ENCODE data around the gene GJD4. TPM values are rescaled to one million over a fixed set of nuclear protein-coding genes. Genes with fewer than 3 reads are reported as not detected.

Gene GJD4
- not detected in 2 replicates for total RNA-seq (2014; rRNA removed; shearing (Covaris generic))

DNA sequence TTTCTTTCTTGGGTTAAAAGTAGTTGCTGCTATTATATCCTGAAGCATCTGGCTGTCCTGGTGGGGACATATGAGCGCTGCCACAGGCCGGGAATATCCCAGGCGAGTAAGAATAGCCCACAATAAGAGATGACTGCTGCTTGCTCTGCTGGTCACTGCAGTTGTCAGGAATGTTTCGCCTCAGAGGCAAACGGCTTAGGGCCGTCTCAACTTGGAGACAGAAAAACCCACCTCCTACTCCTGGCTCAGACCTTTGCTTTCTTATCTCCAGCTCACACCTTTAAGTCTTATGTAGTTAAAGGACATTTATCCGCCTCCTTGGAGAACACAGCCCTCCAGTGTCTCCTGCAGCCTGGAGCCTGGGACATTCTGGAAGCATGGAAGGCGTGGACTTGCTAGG, at the start of gene GJD4:
TSS of gene GJD4 (plus strand) at position 151 of the 400 bp plus-strand sequence. CDS start at position 378, 227 bp downstream.
- no peak for DNase-seq (ENCODE audit: low spot score)

DNA sequence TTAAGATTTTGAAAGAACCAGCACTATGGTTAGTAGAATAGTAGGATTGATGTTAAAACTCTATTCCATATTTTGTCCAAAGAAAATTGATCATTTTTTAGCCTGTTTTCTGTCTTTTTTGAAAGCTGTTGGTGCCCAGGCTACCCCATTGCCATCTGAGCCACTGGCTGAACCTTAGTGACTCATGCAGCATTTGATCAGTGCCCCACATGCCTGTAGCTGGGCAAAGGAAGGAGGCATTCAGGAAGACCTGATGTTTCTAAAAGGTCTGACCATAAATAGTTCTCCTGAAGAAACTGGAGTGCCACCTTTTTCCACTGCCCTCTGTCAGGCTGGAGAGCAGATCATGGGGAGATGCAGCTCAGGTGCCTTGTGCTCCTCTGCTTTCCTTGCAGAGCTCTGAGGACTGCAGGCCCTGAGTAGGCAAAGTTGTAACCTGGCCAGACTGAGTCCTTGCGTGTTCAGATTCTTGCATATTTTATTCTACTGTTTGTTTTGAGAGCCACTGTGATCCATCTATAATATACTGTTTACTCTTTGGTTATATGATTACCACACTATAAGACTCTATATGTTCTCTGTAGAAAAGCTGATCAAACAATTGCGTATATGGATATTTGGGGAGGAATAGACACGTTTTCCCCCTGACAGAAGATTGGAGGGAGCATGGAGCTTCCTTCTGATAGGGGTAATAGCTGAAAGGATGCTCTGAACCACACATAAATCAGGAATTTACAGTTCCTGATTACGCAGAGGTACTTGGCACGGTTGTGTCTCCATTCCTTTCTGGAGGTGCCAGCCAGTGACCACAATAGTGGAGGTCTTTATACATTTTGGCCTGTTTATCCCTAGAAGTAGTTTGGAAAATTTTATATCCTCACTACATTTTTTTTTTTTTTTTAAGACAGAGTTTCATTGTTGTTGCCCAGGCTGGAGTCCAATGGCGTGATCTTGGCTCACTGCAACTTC, 48.9 kb upstream of the GJD4 start:
- DNase-seq (ENCODE audit: low spot score) = no peak

DNA sequence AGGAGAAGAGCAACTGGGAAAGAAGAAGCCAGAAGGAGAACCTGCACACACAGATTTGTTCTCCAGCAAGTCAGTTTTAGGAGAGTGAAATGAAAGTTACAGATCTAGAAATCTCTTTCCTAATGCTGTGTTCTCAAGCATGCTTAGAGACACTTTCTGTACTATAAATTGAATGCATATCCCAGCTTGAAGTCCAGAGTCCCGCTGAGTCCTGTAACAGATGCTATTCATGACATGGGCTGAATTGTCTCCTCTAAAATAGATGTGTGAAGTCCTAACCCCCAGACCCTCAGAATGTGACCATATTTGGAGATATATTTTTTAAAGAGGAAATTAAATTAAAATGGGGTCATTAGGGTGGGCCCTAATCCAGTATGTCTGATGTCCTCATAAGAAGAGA, 46.9 kb upstream of the GJD4 start:
- no peak for DNase-seq (ENCODE audit: low spot score)

DNA sequence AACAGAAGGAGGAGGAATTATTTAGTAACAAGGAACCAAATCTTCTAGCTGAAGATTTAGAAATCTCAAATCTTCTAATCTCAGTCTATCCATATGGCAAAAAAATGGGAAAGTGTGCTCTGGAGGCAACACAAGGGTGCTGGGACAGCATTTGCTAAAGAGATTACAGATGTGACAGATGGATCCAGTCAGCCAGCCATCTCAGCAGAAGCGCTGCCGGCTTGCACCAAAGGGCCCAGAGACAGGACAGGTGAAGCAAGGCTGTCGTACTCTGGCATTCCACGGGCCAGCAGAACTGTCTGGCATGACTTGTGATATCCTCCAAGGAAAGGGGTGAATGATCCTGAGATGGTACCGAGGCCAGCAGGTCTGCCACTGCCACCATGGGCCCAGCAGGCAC, 45.7 kb upstream of the GJD4 start:
- DNase-seq (ENCODE audit: low spot score) = no peak

DNA sequence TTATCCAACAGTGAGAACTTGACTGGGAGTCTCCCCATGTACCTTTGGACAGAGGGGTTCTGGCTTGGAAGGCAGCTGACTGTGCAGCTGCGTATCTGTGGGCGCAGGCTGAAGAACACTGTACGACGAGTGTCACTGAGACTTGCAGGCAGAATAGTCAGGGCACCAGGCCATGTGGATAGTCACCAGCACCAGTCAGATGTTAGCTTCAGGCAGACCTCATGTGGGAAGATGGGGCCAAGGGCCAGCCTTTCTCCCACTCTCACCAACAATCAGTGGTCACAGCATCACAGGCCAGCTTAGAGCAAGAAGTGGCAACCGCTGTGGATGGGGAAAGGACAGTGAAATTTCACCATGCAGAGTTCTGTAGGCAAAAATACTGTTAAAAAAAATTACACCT, 43.4 kb upstream of the GJD4 start:
- DNase-seq (ENCODE audit: low spot score) = no peak

DNA sequence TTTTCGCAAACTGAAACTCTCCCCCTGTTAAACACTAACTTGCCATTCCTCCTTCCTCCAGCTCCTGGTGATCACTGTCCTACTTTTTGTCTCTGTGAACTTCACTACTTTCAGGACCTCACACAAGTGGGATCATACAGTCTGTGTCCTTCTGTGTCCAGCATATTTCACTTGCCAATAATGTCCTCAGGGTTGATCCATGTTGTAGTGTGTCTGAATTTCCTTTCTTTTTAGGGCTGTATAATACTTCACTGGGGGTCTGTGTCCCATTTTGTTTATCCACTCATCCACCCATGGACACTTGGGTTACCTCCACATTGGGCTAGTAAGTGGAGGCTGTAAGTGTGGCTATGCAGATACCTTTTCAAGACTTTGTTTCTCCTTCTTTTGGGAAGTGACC, 42.7 kb upstream of the GJD4 start:
- DNase-seq (ENCODE audit: low spot score) = no peak

- DNase-seq (ENCODE audit: low spot score) = peak; percentile 80
Observed at GRCh38 chr10:35563261-35563891, 41.8 kb upstream of the GJD4 start.

- DNase-seq (ENCODE audit: low spot score) = no peak
Observed at GRCh38 chr10:35564341-35564968, 40.7 kb upstream of the GJD4 start.

DNA sequence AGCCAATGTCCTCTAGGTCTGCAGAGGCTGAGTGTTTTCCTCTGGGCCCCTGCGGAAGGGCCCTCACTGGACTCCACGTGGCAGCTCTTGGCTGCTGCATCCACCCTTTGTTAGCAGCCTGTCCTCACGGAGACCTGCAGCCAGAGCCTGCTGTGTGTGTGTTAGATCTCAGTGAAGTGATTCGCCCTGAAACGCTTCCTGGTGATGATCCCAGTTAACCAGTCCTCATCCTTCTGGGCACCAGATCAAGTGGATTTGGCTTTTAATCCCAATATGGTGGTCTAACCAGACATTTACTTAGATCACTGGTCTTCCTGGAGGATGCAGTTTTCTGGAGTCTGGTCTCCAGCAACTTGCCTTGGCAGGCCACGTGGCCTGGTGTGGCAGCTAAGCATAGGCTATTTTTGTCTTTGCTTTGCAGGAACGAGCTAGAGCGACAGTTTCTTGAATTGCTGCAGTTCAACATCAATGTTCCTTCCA, 39.5 kb upstream of the GJD4 start:
- no peak for DNase-seq (ENCODE audit: low spot score)

DNA sequence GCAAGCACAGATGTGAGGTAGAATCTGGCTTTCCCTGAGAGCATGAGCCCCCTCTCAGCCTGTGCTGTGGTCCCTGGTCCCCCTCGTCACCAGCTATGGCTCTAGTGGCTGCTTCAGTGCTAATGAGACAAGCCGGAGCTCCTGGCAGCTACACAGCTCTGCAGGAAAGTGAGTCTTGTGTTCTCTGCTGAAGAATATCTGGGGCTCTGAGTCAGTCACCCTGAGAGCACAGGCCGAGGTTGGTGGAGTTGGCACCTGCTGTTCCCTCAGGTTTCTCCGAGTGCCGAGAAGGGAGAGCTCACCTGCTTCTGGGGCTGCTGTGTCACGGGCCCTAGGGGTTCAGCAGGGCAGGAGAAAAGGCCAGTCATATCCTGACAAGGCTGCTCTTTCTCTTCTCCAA, 37.2 kb upstream of the GJD4 start:
- DNase-seq (ENCODE audit: low spot score) = no peak

DNA sequence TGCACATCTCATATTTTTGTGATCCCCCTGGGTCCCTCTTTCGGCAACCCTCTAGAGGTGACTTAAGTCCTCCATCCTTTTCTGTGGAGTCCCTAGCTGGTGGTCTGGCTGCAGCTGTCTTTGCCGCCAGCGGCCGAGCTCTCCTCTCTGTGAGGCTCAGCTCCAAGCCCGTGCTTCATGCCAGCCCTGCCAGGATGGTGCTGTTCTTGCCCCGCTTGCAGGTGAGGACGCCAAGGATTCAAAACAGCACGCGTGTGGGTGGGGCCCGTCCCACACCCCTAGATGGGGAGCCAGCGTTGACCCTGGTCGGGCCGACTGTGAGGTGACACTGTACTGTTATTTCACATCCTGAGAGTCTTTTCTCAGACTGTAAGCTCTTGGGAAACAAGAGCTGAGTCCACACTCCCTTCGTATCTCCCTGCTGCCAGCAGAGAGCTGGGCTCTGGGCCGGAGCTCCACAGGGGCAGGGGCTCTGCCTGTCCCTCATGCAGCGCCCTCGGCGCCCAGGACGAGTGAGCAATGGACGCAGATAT, 36.6 kb upstream of the GJD4 start:
- no peak for DNase-seq (ENCODE audit: low spot score)

DNA sequence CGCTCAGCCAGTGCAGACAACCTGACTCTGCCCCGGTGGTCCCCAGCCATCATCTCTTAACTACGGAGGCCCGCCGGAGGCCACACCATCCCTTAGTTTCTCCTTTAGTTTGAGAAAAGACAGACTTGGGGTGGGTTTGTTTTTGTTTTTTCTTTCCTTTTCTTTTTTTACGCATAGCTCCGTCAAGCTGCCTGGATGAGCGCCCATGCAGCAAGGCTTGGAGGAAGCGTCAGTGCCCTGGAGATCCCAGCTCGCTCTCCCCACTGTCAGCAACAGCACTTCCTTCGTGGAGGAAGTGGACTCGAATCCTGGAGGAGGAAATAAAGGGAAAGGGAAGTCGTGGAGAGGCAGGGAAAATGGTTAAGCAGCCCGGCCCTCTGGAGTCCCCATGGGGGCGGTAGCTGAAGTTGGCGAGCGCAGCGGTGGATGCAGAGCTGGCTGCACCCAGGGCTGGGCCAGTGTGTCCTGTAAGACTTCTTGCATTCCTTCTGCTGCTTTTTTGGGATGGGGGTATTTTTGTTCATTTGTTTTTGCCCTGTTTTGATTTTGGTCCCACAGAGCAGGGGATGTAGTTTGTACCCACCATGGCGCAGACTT, 35.9 kb upstream of the GJD4 start:
- DNase-seq (ENCODE audit: low spot score) = no peak

DNA sequence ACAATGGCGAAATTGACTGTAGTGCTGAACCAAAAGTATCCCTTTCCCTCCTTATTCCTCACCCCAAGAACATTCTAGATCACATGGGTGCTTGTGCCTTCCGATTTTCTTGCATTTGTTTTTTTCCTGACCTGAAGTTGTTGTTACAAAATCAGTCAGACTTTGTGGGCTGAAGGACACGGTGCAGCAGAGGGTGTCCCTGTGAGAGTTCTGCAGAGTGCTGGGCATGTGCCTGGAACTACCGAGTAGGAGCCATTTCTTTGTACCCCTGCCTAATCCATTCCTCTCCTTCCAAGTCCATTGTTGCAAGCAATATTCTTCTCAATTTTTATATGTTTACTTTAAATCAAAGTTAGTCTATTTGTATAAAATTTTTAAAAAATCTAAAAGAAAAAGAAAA, 35.3 kb upstream of the GJD4 start:
- DNase-seq (ENCODE audit: low spot score) = no peak

- DNase-seq (ENCODE audit: low spot score) = no peak
Observed at GRCh38 chr10:35570397-35570796, 34.7 kb upstream of the GJD4 start.

- DNase-seq (ENCODE audit: low spot score) = no peak
Observed at GRCh38 chr10:35572583-35572982, 32.6 kb upstream of the GJD4 start.

DNA sequence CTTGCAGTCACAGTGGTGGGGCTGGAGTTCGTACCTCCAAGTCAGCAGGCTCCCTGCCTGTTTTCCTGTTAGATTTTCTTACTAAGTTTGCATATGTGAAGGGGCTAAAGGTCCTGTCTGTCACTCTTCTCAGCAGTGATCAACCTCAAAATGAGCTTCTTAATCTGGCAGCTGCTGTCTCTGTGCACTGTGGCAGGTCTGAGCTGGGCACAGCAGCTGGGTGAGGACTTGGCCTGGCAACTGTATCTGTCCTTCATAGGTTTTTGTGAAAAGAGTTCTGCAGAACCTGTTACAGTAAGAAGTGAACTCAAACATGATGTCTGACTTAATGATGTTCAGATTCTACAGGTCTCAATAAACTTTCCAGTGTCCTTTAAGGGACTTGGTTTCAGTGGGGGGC, 31.3 kb upstream of the GJD4 start:
- no peak for DNase-seq (ENCODE audit: low spot score)

DNA sequence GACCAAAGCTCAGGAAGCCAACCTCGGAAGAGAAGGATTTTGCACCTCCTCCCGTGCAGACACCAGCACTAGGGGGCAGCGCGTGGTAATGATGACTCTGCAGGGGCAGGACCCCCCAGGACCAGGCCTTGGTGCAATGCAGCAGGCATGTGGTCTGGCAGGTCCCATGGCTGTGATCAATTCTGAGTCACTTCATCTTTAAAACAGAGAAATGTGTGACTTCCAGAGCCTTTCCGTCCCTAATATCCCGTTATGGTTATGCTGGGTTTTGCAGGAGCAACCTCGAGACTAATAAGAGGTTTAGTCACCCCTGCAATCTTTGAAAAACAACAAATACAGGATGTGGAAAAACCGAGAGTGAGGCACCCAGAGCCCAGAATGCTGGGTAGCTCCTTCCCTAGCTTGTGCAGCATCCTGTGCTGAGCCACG, 30.2 kb upstream of the GJD4 start:
- no peak for DNase-seq (ENCODE audit: low spot score)

DNA sequence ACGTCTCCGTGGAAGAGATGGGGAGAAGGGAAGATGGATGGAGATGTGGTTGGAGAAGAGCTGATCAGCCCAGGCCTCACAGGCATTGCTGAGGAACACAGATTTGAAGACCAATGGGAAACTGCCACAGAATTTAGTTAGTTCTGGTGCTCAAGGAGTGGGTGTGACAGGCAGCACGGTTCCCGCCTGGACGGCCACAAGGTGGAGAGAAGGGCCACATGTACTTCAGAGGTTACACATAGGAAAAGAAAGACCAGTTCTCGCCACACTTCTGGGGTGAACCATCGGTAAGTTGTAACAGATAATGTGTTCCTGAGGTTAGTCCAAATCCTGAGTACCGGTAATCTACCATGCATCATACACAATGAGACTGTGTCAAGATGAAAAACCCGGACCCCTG, 29.5 kb upstream of the GJD4 start:
- no peak for DNase-seq (ENCODE audit: low spot score)

DNA sequence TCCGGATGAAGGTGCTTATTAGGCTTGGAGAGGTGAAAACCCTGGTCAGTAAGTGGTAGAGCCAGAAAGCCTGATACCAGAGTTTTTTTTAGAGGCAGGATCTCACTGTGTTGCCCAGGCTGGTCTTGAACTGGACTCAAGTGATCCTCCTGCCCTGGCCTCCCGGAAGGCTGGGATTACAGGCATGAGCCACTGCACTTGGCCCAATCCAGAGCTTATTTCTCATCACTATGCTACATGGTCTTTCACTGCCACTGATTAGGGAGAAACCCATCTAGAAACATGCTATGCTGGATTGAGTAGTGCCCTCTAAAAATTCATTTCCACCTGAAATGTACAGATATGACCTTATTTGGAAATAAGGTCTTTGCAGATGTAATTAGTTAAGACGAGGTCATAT, 28.4 kb upstream of the GJD4 start:
- DNase-seq (ENCODE audit: low spot score) = no peak

- no peak for DNase-seq (ENCODE audit: low spot score)
Observed at GRCh38 chr10:35577926-35578617, 27.1 kb upstream of the GJD4 start.

DNA sequence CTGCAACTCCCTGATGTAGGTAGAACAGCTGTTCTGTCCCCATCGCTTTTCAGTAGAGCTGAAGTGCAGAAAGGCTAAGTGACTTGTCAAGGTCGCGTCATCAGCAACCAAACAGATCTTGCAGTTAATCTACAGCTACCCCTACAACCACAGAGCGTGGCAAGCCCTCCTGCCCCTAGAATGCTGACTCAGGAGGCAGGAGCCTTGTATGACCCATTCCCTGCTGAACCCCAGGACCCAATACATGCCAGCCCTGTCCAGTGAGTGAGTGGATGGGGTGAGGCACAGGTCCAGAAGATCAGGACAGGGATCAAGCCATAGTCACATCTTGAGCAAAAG, 26.6 kb upstream of the GJD4 start:
- no peak for DNase-seq (ENCODE audit: low spot score)

All from HT-29 (cell line).